H9 (cell line): ENCODE data around the gene IKBKG. TPM values are rescaled to one million over a fixed set of nuclear protein-coding genes. Genes with fewer than 3 reads are reported as not detected.

Experiments
- DNase-seq: peaks from one replicate; pipeline ENCODE4 v3.0.0-alpha.2; 2017
- H2AFZ ChIP-seq: one replicate; pipeline ENCODE4 v1.6.1; 2013; ENCODE audit warnings: mild to moderate bottlenecking, low read length, control low read depth, moderate library complexity
- H2AK5ac ChIP-seq: 2 replicates; pipeline ENCODE4 v1.6.1; 2013; ENCODE audit warnings: low read length, control low read depth, mixed read lengths; ENCODE audit not compliant: insufficient read length
- H2BK120ac ChIP-seq: one replicate; pipeline ENCODE4 v1.6.1; 2013; ENCODE audit warnings: low read depth, mild to moderate bottlenecking, low read length, control low read depth, inconsistent platforms; ENCODE audit not compliant: poor library complexity, severe bottlenecking
- H2BK12ac ChIP-seq: 2 replicates; pipeline ENCODE4 v1.6.1; 2013; ENCODE audit warnings: low read length, control low read depth, mixed read lengths, low read depth; ENCODE audit not compliant: insufficient read length
- H2BK15ac ChIP-seq: 2 replicates; pipeline ENCODE4 v1.6.1; 2013; ENCODE audit warnings: low read depth, low read length, control low read depth
- H2BK20ac ChIP-seq: one replicate; pipeline ENCODE4 v1.6.1; 2013; ENCODE audit warnings: low read depth, mild to moderate bottlenecking, low read length, control low read depth, inconsistent platforms; ENCODE audit not compliant: poor library complexity, severe bottlenecking
- H2BK5ac ChIP-seq: 2 replicates; pipeline ENCODE4 v1.6.1; 2013; ENCODE audit warnings: low read length, control low read depth, mixed read lengths; ENCODE audit not compliant: insufficient read length
- H3K14ac ChIP-seq: 2 replicates; pipeline ENCODE4 v1.6.1; 2013; ENCODE audit warnings: low read length, control low read depth; ENCODE audit not compliant: insufficient read depth
- H3K18ac ChIP-seq: 2 replicates; pipeline ENCODE4 v1.6.1; 2013; ENCODE audit warnings: low read depth, mild to moderate bottlenecking, mixed read lengths, low read length, control low read depth; ENCODE audit not compliant: insufficient read length
- H3K23ac ChIP-seq: 2 replicates; pipeline ENCODE4 v1.6.1; 2013; ENCODE audit warnings: low read length, control low read depth, mixed read lengths, low read depth; ENCODE audit not compliant: insufficient read length
- H3K23me2 ChIP-seq: 2 replicates; pipeline ENCODE4 v1.6.1; 2013; ENCODE audit warnings: low read depth, mild to moderate bottlenecking, mixed read lengths, low read length, control low read depth; ENCODE audit not compliant: insufficient read length, poor library complexity, severe bottlenecking
- H3K27ac ChIP-seq: 2 replicates; pipeline ENCODE4 v1.5.1; 2013; ENCODE audit warnings: low read length, control low read depth, mixed read lengths, low read depth; ENCODE audit not compliant: insufficient read length
- H3K27me3 ChIP-seq: 2 replicates; pipeline ENCODE4 v1.6.1; 2013; ENCODE audit warnings: low read length, control low read depth, inconsistent platforms; ENCODE audit not compliant: insufficient read depth
- H3K4ac ChIP-seq: 2 replicates; pipeline ENCODE4 v1.6.1; 2013; ENCODE audit warnings: low read depth, mild to moderate bottlenecking, control low read depth, inconsistent platforms, low read length, moderate library complexity
- H3K4me1 ChIP-seq: 2 replicates; pipeline ENCODE4 v1.6.1; 2013; ENCODE audit warnings: low read length, control low read depth, inconsistent platforms; ENCODE audit not compliant: insufficient read depth
- H3K4me2 ChIP-seq: 2 replicates; pipeline ENCODE4 v1.6.1; 2013; ENCODE audit warnings: low read length, control low read depth, mixed read lengths; ENCODE audit not compliant: insufficient read length, insufficient read depth
- H3K56ac ChIP-seq: 2 replicates; pipeline ENCODE4 v1.6.1; 2013; ENCODE audit warnings: low read depth, mild to moderate bottlenecking, mixed read lengths, low read length, control low read depth; ENCODE audit not compliant: insufficient read length
- H3K79me1 ChIP-seq: 2 replicates; pipeline ENCODE4 v1.6.1; 2013; ENCODE audit warnings: low read depth, mild to moderate bottlenecking, moderate library complexity, low read length, control low read depth, inconsistent platforms; ENCODE audit not compliant: insufficient read depth, poor library complexity, severe bottlenecking
- H3K79me2 ChIP-seq: 2 replicates; pipeline ENCODE4 v1.6.1; 2013; ENCODE audit warnings: low read length, control low read depth, inconsistent platforms; ENCODE audit not compliant: insufficient read depth
- H3K9ac ChIP-seq: 2 replicates; pipeline ENCODE4 v1.6.1; 2013; ENCODE audit warnings: low read length, control low read depth, mixed read lengths; ENCODE audit not compliant: insufficient read length; ENCODE audit errors: extremely low read depth
- H3K9me3 ChIP-seq: one replicate; pipeline ENCODE4 v1.6.1; 2013; ENCODE audit warnings: low read depth, low read length, inconsistent platforms; ENCODE audit not compliant: control insufficient read depth
- H3T11ph ChIP-seq: one replicate; pipeline ENCODE4 v1.6.1; 2013; ENCODE audit warnings: mild to moderate bottlenecking, low read length, control low read depth, inconsistent platforms
- H4K20me1 ChIP-seq: one replicate; pipeline ENCODE4 v1.6.1; 2013; ENCODE audit not compliant: control insufficient read depth, insufficient read length, insufficient read depth
- H4K5ac ChIP-seq: 2 replicates; pipeline ENCODE4 v1.6.1; 2013; ENCODE audit warnings: low read depth, mild to moderate bottlenecking, mixed read lengths, low read length, control low read depth; ENCODE audit not compliant: insufficient read length
- H4K8ac ChIP-seq: replicated peaks from 2 replicates; pipeline ENCODE4 v1.6.1; 2013; ENCODE audit warnings: low read length, control low read depth, mixed read lengths, low read depth; ENCODE audit not compliant: insufficient read length
- H4K91ac ChIP-seq: 2 replicates; pipeline ENCODE4 v1.6.1; 2013; ENCODE audit warnings: low read depth, mild to moderate bottlenecking, moderate library complexity, mixed read lengths, low read length, control low read depth; ENCODE audit not compliant: insufficient read length
- H3K27ac Mint-ChIP-seq, 3 experiments: 2 replicates in 2 of 3; 3 replicates in 1 of 3; pipeline ENCODE4 v1.8.0; 2020 to 2021; ENCODE audit warnings: mixed read lengths in 3 of 3, mild to moderate bottlenecking in 1 of 3, moderate library complexity in 1 of 3
- H3K27me3 Mint-ChIP-seq: 2 replicates; pipeline ENCODE4 v1.8.0; 2021; ENCODE audit warnings: low read depth, mild to moderate bottlenecking, moderate library complexity, mixed read lengths
- H3K36me3 Mint-ChIP-seq, 3 experiments: 2 replicates in 2 of 3; 3 replicates in 1 of 3; pipeline ENCODE4 v1.8.0; 2020 to 2021; ENCODE audit warnings: low read depth in 3 of 3, mixed read lengths in 3 of 3; ENCODE audit not compliant: insufficient read depth in 1 of 3
- H3K4me1 Mint-ChIP-seq, 2 experiments: 2 replicates each; pipeline ENCODE4 v1.8.0; 2020; ENCODE audit warnings: mixed read lengths in 2 of 2
- H3K4me3 Mint-ChIP-seq, 2 experiments: 2 replicates in 1 of 2; 3 replicates in 1 of 2; pipeline ENCODE4 v1.8.0; 2020 to 2021; ENCODE audit warnings: mild to moderate bottlenecking in 2 of 2, mixed read lengths in 2 of 2, moderate library complexity in 1 of 2
- H3K9me3 Mint-ChIP-seq, 2 experiments: 2 replicates in 1 of 2; 3 replicates in 1 of 2; pipeline ENCODE4 v1.8.0; 2020; ENCODE audit warnings: mild to moderate bottlenecking in 2 of 2, mixed read lengths in 2 of 2, moderate library complexity in 1 of 2
- CTCF ChIP-seq: fragments of 200-600 bp; sonication (generic); conservative IDR thresholded peaks from 3 replicates; pipeline ENCODE4 v1.8.0; 2021; ENCODE audit warnings: antibody characterized with exemption, mild to moderate bottlenecking
- WGBS: extraction: QIAGEN DNeasy Blood & Tissue Kit; methylation state at CpG from one replicate; pipeline ENCODE4 v1.1.7; 2013; ENCODE audit warnings: missing lambda C conversion rate, low lambda C conversion rate, mixed read lengths; ENCODE audit not compliant: insufficient read length; ENCODE audit errors: extremely low coverage; 5-methylcytosine and 5-hydroxymethylcytosine counted together
- total RNA-seq: library from RNA; stranded (reverse); gene quantifications from 2 replicates; pipeline ENCODE4 v1.2.1, GENCODE V29; 2021

IKBKG gene
- total RNA-seq, 1 experiment from 2014 or later = 17.8 TPM

DNA sequence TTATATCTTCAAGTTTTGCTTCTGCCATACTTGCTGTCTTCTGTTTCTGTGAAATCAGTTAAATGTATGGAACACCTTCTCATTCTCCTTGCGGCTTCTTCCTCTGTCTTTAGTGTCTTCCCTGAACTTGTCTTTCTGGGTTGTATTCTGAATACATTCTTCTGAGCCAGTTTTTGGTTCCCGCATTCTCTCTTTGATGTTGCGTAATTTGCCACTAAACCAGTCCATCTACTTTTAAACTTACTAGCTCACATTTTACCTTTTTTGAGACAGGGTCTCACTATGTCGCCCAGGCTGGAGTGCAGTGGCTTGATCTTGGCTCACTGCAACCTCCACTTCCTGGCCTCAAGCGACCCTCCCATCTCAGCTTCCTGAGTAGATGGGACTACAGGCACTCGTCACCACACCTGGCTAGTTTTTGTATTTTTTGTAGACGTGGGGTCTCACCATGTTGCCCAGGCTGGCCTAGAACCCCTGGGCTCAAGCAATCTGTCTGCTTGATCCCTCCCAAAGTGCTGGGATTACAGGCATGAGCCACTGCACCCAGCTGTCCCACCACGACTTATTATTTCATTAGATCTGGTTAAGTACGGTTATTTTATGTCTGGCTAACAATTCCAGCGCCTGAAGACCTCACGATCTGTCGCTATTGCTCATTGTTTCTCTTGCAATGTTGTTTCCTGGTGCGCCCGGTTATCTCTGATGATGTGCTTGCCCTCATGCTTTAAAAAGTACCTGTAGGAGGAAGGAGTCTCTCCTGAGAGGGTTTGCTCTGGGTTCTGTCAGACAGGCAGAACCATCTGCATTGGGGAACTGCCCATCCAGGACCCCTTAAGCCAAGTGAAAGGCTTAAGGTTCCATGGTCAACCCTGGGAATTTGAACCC, 21.6 kb upstream of the IKBKG start:
- Histone ChIP-seq H3K18ac (no peak overlapping the region), H3K9me3 (peaks cover 14% of the 10 kb centered on the region), H3K27ac (no peak overlapping the region), H3T11ph (no peak overlapping the region), H2BK12ac (no peak overlapping the region), H2BK5ac (no peak overlapping the region), H3K4ac (no peak overlapping the region), H4K8ac (no peak overlapping the region), H3K14ac (no peak overlapping the region), H3K23me2 (no peaks in the 10 kb centered on the region), H4K5ac (no peak overlapping the region), H2BK15ac (no peak overlapping the region), H2AK5ac (no peak overlapping the region), H3K23ac (no peak overlapping the region), H2BK120ac (no peak overlapping the region), H3K79me1 (no peaks in the 10 kb centered on the region), H3K27me3 (no peaks in the 10 kb centered on the region), H3K79me2 (no peaks in the 10 kb centered on the region), H3K9ac (no peak overlapping the region), H4K91ac (no peak overlapping the region), H3K4me2 (no peak overlapping the region), H2AFZ (no peak overlapping the region), H4K20me1 (no peaks in the 10 kb centered on the region), H3K56ac (no peak overlapping the region), H3K4me1 (no peaks in the 10 kb centered on the region), H2BK20ac (no peak overlapping the region)
- Mint-ChIP-seq H3K4me3 (no peak overlapping the region), H3K27me3 (peaks cover 58% of the 10 kb centered on the region), H3K4me1 (peaks cover 3 to 4% of the 10 kb centered on the region in 2 experiments; a peak in 3 of 4 replicates), H3K27ac (no peak overlapping the region), H3K9me3 (peaks cover 61 to 63% of the 10 kb centered on the region in 2 experiments), H3K36me3 (peaks cover 3 to 11% (median 5%) of the 10 kb centered on the region in 3 experiments; a peak in 6 of 7 replicates)
- no CpG with 5 or more reads among the region's 14 CpGs for WGBS
- no peak for DNase-seq
- no peak for TF ChIP-seq CTCF
